PC-3 (cell line): ENCODE data around the gene SOX10. TPM values are rescaled to one million over a fixed set of nuclear protein-coding genes. Genes with fewer than 3 reads are reported as not detected.

Experiments
- ATAC-seq: fragments of 200-7000 bp; cut with Tn5 transposase; 2 replicates; pipeline ENCODE4 v1.9.1; 2020; ENCODE audit warnings: mild to moderate bottlenecking, moderate library complexity
- BruUV-seq: library from RNA; stranded (reverse); fragments of 400-500 nt; replicated peaks from 2 replicates; lab custom pipeline; 2021; lab: Mats Ljungman, UMichigan
- CTCF ChIA-PET: fragments of 300-600 bp; sonication (Branson Sonifier 250); formaldehyde crosslinking; loops from one replicate; lab custom pipeline; 2022; ENCODE audit warnings: antibody characterized with exemption; lab: Charles Lee
- POLR2A ChIA-PET: fragments of 300-600 bp; sonication (Branson Sonifier 250); formaldehyde crosslinking; loops from one replicate; lab custom pipeline; 2022; ENCODE audit warnings: antibody characterized with exemption; ENCODE audit not compliant: unreplicated experiment; lab: Charles Lee
- DNase-seq: peaks from one replicate; pipeline ENCODE4 v3.0.0-alpha.2; 2015
- H2AFZ ChIP-seq: fragments of 300-600 bp; sonication (generic); 2 replicates; pipeline ENCODE4 v1.6.0; 2016; ENCODE audit warnings: antibody characterized with exemption, low read length
- H3F3A ChIP-seq: fragments of 300-600 bp; sonication (generic); one replicate; pipeline ENCODE4 v1.6.0; 2017; ENCODE audit warnings: antibody characterized with exemption, low read length, control low read depth, mild to moderate bottlenecking; ENCODE audit not compliant: unreplicated experiment
- H3K27ac ChIP-seq: fragments of 300-600 bp; sonication (generic); 2 replicates; pipeline ENCODE4 v1.5.1; 2016; ENCODE audit warnings: mild to moderate bottlenecking, low read length
- H3K27me3 ChIP-seq: fragments of 300-600 bp; sonication (generic); 2 replicates; pipeline ENCODE4 v1.6.1; 2016; ENCODE audit warnings: low read length, mixed read lengths
- H3K36me3 ChIP-seq: fragments of 300-600 bp; sonication (generic); 2 replicates; pipeline ENCODE4 v1.6.1; 2016; ENCODE audit warnings: low read depth, mixed run types, low read length, mixed read lengths
- H3K4me1 ChIP-seq: fragments of 300-600 bp; sonication (generic); 2 replicates; pipeline ENCODE4 v1.5.1; 2016; ENCODE audit warnings: low read length; ENCODE audit not compliant: insufficient read depth
- H3K4me2 ChIP-seq: fragments of 300-600 bp; sonication (generic); 2 replicates; pipeline ENCODE4 v1.6.0; 2016; ENCODE audit warnings: low read length
- H3K4me3 ChIP-seq: fragments of 300-600 bp; sonication (generic); 2 replicates; pipeline ENCODE4 v1.5.1; 2016; ENCODE audit warnings: mild to moderate bottlenecking, low read length, mixed read lengths
- H3K79me2 ChIP-seq: fragments of 300-600 bp; sonication (generic); 2 replicates; pipeline ENCODE4 v1.6.1; 2017; ENCODE audit warnings: low read length, mixed read lengths
- H3K9ac ChIP-seq: fragments of 300-600 bp; sonication (generic); 2 replicates; pipeline ENCODE4 v1.6.0; 2016; ENCODE audit warnings: mild to moderate bottlenecking, low read length
- H3K9me2 ChIP-seq: fragments of 300-600 bp; sonication (generic); replicated peaks from 2 replicates; pipeline ENCODE4 v1.6.1; 2016; ENCODE audit warnings: mixed run types, low read length, mixed read lengths
- H3K9me3 ChIP-seq: fragments of 300-600 bp; sonication (generic); 2 replicates; pipeline ENCODE4 v1.6.1; 2016; ENCODE audit warnings: low read length, mixed read lengths
- H4K20me1 ChIP-seq: fragments of 300-600 bp; sonication (generic); 2 replicates; pipeline ENCODE4 v1.6.1; 2016; ENCODE audit warnings: low read length, mixed read lengths
- CTCF ChIP-seq: fragments of 300-600 bp; sonication (generic); conservative IDR thresholded peaks from 2 replicates; pipeline ENCODE4 v1.5.1; 2017; ENCODE audit warnings: antibody characterized with exemption, low read depth, mild to moderate bottlenecking, low read length
- EZH2 ChIP-seq: fragments of 300-600 bp; sonication (generic); IDR thresholded peaks from one replicate; pipeline ENCODE4 v1.6.1; 2017; ENCODE audit warnings: antibody characterized with exemption, mild to moderate bottlenecking, low read length; ENCODE audit not compliant: unreplicated experiment
- EZH2phosphoT487 ChIP-seq: fragments of 300-600 bp; sonication (generic); IDR thresholded peaks from 2 replicates; pipeline ENCODE4 v1.6.1; 2018; ENCODE audit warnings: mild to moderate bottlenecking, antibody characterized with exemption, low read length, borderline replicate concordance
- intact Hi-C: fragments of 100-400 bp; cut with micrococcal nuclease; formaldehyde crosslinking; loops from 2 replicates; pipeline ENCODE4 v1.9.0; 2023
- total RNA-seq: library from RNA; depleted of rRNA; stranded (reverse); fragments of >200 nt; gene quantifications from 2 replicates; pipeline ENCODE4 v1.2.3, GENCODE V29; 2014

SOX10 gene
- total RNA-seq, 1 experiment from 2014 or later = 1.1 TPM

GRCh38 chr22:37940698-37941376 lies 43.5 kb downstream of the SOX10 start:
- DNase-seq (no peak), ATAC-seq (no peak)
- Histone ChIP-seq H3K4me3 (no peak overlapping the region), H3F3A (no peaks in the 10 kb centered on the region), H3K27me3 (no peaks in the 10 kb centered on the region), H3K9me2 (no peaks in the 10 kb centered on the region), H3K4me1 (peaks cover 12% of the 10 kb centered on the region), H3K9me3 (no peaks in the 10 kb centered on the region), H4K20me1 (0 out of 2 replicates have a peak, but pooled peaks cover 4% of the 10 kb centered on the region), H3K4me2 (no peak overlapping the region), H3K27ac (no peak overlapping the region), H2AFZ (no peak overlapping the region), H3K36me3 (peaks cover 4% of the 10 kb centered on the region; the same call in 1 of the 2 replicates), H3K9ac (no peak overlapping the region), H3K79me2 (no peaks in the 10 kb centered on the region)
- ChIA-PET CTCF (no interaction called here), POLR2A (no interaction called here)
- BruUV-seq = TSS peak; percentile 14
- intact Hi-C loops = no loop called here
- TF ChIP-seq EZH2 (no peak), EZH2phosphoT487 (no peak), CTCF (no peak)

GRCh38 chr22:37933711-37934376 lies 50.5 kb downstream of the SOX10 start:
- ATAC-seq = peak; percentile 97
- Histone ChIP-seq H3K9me3 (no peaks in the 10 kb centered on the region), H3K4me1 (peaks cover 10% of the 10 kb centered on the region), H3K4me2 (peak overlapping the region; percentile 41), H3F3A (no peaks in the 10 kb centered on the region), H3K27me3 (no peaks in the 10 kb centered on the region), H3K9ac (no peak overlapping the region), H2AFZ (no peak overlapping the region), H4K20me1 (no peaks in the 10 kb centered on the region), H3K27ac (peak overlapping the region; percentile 37), H3K9me2 (no peaks in the 10 kb centered on the region), H3K36me3 (no peaks in the 10 kb centered on the region; the same call in 1 of the 2 replicates), H3K79me2 (no peaks in the 10 kb centered on the region), H3K4me3 (no peak overlapping the region)
- TF ChIP-seq CTCF = peak; percentile 86
- TF ChIP-seq EZH2phosphoT487 = no peak
- DNase-seq = peak; percentile 93
- intact Hi-C loops = loop anchor here (5.0 kb wide), 1 partner anchor 47 kb away; no protein-coding TSS in a partner anchor
- no TSS peak for BruUV-seq
- ChIA-PET CTCF (interaction anchor here (0.6 to 1.1 kb wide), 2 partner anchors 27 to 29 kb away, joined by 3 read pairs; partner anchors contain the start of gene MICALL1), POLR2A (no interaction called here)
